Osteocyte (in vitro differentiated cells): ENCODE results near the gene TMEM107. TPM values are rescaled to one million over a fixed set of nuclear protein-coding genes. Genes with fewer than 3 reads are reported as not detected.

Source experiments
- DNase-seq: peaks from one replicate; pipeline ENCODE4 v3.0.0; 2021; ENCODE audit warnings: mixed read lengths; ENCODE audit not compliant: unreplicated experiment; ENCODE audit errors: extremely low spot score
- H3K27ac Mint-ChIP-seq: one replicate; pipeline ENCODE4 v1.8.0; 2021; ENCODE audit warnings: mild to moderate bottlenecking, mixed read lengths; ENCODE audit not compliant: unreplicated experiment
- H3K27me3 Mint-ChIP-seq: one replicate; pipeline ENCODE4 v1.8.0; 2021; ENCODE audit warnings: mixed read lengths; ENCODE audit not compliant: unreplicated experiment
- H3K36me3 Mint-ChIP-seq: one replicate; pipeline ENCODE4 v1.8.0; 2021; ENCODE audit warnings: mixed read lengths; ENCODE audit not compliant: unreplicated experiment
- H3K4me1 Mint-ChIP-seq: one replicate; pipeline ENCODE4 v1.8.0; 2021; ENCODE audit warnings: mixed read lengths; ENCODE audit not compliant: unreplicated experiment
- H3K4me3 Mint-ChIP-seq: one replicate; pipeline ENCODE4 v1.8.0; 2021; ENCODE audit warnings: mild to moderate bottlenecking, moderate library complexity, mixed read lengths; ENCODE audit not compliant: unreplicated experiment
- H3K9me3 Mint-ChIP-seq: one replicate; pipeline ENCODE4 v1.8.0; 2021; ENCODE audit warnings: mixed read lengths; ENCODE audit not compliant: unreplicated experiment
- total RNA-seq: library from RNA; stranded (reverse); gene quantifications from 2 replicates; pipeline ENCODE4 v1.2.1, GENCODE V29; 2021
- TF ChIP-seq, protein P1 (sequence below): fragments of 200-600 bp; sonication (generic); IDR thresholded peaks from 2 replicates; pipeline ENCODE4 v1.5.0; 2021; ENCODE audit warnings: antibody characterized with exemption, mild to moderate bottlenecking, moderate library complexity

TMEM107 gene
- total RNA-seq, 1 donor from 2014 or later: 8.4 TPM

DNA sequence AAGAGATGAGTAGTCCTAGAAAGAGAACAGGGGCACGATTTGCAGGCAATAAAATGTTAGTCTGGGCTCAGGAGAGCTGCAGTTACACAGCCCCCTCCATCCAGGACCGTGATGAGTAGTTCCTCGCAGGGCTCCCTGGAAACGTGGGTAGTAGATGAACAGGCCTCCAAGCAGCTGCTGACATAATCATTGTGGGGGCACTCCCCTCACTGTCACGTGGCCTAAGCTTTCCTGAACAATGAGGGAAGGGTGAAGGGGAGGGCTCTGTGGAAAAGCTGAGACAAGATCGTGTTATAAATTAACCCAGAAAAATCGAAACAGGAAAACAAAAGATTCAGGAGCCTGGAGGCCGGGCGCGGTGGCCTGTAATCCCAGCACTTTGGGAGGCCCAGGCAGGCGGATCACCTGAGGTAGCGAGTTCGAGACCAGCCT lies 22.6 kb downstream of the TMEM107 start:
- no peak for DNase-seq
- H3K4me3 Mint-ChIP-seq: no peak overlapping the region
- peaks cover 46% of the 10 kb centered on the region for H3K4me1 Mint-ChIP-seq
- TF ChIP-seq, protein P1, sequence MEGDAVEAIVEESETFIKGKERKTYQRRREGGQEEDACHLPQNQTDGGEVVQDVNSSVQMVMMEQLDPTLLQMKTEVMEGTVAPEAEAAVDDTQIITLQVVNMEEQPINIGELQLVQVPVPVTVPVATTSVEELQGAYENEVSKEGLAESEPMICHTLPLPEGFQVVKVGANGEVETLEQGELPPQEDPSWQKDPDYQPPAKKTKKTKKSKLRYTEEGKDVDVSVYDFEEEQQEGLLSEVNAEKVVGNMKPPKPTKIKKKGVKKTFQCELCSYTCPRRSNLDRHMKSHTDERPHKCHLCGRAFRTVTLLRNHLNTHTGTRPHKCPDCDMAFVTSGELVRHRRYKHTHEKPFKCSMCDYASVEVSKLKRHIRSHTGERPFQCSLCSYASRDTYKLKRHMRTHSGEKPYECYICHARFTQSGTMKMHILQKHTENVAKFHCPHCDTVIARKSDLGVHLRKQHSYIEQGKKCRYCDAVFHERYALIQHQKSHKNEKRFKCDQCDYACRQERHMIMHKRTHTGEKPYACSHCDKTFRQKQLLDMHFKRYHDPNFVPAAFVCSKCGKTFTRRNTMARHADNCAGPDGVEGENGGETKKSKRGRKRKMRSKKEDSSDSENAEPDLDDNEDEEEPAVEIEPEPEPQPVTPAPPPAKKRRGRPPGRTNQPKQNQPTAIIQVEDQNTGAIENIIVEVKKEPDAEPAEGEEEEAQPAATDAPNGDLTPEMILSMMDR: no peak
- H3K36me3 Mint-ChIP-seq: peaks cover 9% of the 10 kb centered on the region
- no peak overlapping the region for H3K27ac Mint-ChIP-seq
- no peaks in the 10 kb centered on the region for H3K27me3 Mint-ChIP-seq
- H3K9me3 Mint-ChIP-seq: no peaks in the 10 kb centered on the region

DNA sequence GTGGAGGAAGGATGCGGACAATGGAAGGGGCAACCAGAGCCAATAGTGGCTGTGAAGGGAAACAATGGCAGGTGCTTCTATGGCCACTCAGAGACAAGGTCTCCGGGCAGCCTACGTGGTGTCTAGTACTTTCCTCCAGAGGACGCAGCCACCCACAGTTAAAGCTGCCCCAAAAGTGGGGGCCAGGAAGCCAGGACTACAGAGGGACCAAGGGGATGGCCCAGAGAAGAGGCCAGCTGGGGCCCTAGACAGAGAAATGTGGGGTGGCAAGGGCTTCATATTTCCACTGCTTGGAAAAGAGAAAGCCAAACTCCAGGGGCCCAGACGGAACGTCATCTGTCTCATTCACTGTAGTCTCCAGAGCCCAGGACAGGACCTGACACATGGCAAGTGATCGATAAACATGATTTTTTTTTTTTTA lies 23.1 kb downstream of the TMEM107 start:
- Mint-ChIP-seq H3K4me3 (no peak overlapping the region), H3K27ac (no peak overlapping the region), H3K4me1 (peaks cover 46% of the 10 kb centered on the region), H3K9me3 (no peaks in the 10 kb centered on the region), H3K27me3 (no peaks in the 10 kb centered on the region), H3K36me3 (peaks cover 11% of the 10 kb centered on the region)
- no peak for DNase-seq
- TF ChIP-seq, protein P1: no peak

DNA sequence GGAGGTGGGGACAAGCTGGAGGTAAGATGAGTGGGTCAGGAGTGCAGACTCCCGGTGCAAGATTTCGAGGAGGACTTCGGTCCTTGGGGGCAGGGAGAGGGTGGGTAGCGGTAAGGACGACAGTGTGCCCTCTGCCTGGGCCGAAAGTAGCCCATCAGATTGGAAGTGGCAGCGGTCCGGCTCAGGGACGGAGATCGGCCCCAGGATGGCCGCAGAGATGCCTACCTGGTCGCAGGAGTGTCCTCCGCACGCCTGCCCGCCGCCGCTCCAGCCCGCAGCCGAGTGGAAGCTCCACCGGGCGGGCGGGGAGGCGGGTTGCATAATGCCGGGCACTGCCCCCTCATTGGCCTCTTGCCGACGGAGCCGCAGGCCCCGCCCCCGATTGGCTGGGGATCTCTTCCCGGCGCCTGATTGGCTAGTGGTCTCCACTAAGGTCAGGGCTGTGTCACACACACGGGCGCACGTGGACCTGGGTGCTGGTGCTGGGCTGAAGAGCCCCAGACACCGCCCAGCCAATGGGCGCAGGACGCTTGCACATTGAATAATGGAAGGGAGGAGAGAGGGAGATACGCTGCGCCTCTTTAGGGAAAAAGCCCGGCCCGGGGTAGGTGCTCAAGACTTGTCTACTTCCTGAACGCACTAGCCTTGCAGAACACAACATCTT lies 23.9 kb downstream of the TMEM107 start, which contains the start of gene PER1:
Gene PER1 (minus strand): TSS at position 293 of the 664 bp plus-strand sequence. CDS start 1,698 bp downstream, outside the sequence.
- DNase-seq: peak; percentile 98
- no peak within 1 kb of the TSS for H3K27ac Mint-ChIP-seq
- H3K9me3 Mint-ChIP-seq: no peaks in the 10 kb centered on the region
- H3K4me3 Mint-ChIP-seq: peak within 1 kb of the TSS; percentile 91
- TF ChIP-seq, protein P1: no peak
- H3K36me3 Mint-ChIP-seq: peaks cover 17% of the 10 kb centered on the region
- H3K4me1 Mint-ChIP-seq: peaks cover 46% of the 10 kb centered on the region
- no peaks in the 10 kb centered on the region for H3K27me3 Mint-ChIP-seq

DNA sequence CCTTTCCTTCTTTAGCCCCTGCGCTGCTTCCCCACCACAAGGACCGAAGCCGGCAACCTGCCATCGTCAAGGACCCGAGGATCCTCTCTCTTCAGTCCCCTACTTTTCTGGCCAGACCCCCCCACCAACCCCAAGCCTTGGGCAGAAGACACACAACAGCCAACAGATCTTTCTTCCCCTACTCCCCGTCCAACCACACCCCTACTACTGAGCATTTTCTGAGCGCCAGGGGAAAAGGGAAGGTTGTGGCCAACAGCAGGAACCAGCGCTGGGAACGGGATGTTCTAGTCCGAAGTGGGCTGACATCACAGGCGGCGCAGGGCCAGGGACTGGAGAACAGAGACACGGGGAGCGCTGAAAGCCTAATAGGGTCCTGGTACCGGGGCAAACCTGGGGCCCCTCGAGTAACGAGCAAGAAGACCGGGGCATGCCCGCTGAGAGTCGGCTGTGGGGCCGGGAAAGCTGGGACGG lies 24.5 kb downstream of the TMEM107 start:
- no peak for DNase-seq
- Mint-ChIP-seq H3K27ac (no peak overlapping the region), H3K9me3 (no peaks in the 10 kb centered on the region), H3K36me3 (peaks cover 21% of the 10 kb centered on the region), H3K4me3 (peak overlapping the region; percentile 91), H3K4me1 (peaks cover 46% of the 10 kb centered on the region), H3K27me3 (no peaks in the 10 kb centered on the region)
- TF ChIP-seq, protein P1: no peak

DNA sequence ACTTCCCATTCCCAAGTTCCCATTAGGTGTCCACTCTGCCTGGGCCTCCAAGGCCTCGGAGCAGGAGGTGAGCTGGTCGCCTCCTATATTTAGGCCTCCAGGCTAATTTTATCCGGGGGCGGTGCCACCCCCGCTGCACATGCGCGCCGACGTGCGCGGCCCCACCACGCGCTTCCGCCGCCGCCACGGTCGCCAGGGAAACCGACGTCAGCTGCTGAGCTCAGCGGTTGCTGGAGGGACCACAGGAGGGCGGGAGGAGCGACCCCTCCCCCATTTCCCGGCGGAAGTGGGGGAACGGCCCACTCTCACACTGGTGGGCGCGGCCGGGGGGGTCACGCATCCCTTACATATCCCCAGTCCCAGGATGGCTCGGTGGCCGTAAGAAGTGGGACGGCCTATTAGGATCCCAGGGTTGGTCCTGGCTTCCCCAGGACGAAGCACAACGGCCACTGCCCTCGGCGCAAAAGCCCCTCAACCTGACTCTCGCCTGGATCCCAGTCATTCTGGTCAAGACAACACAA lies 25.0 kb downstream of the TMEM107 start:
- H3K27me3 Mint-ChIP-seq: no peaks in the 10 kb centered on the region
- DNase-seq: peak; percentile 94
- peaks cover 46% of the 10 kb centered on the region for H3K4me1 Mint-ChIP-seq
- no peaks in the 10 kb centered on the region for H3K9me3 Mint-ChIP-seq
- H3K4me3 Mint-ChIP-seq: peak overlapping the region; percentile 91
- peak overlapping the region; percentile 41 for H3K27ac Mint-ChIP-seq
- TF ChIP-seq, protein P1: no peak
- H3K36me3 Mint-ChIP-seq: peaks cover 26% of the 10 kb centered on the region
